HEK293 (cell line): ENCODE data around the gene KRT13.

Experiments used
- GFI1B ChIP-seq: fragments of 450-650 bp; formaldehyde crosslinking; IDR thresholded peaks from 2 replicates; pipeline ENCODE4 v1.5.1; 2016; ENCODE audit warnings: missing biosample characterization, missing genetic modification characterization
- GLI4 ChIP-seq: fragments of 450-650 bp; formaldehyde crosslinking; IDR thresholded peaks from 2 replicates; pipeline ENCODE4 v1.5.1; 2016; ENCODE audit warnings: missing biosample characterization, missing genetic modification characterization
- SETDB1 ChIP-seq: IDR thresholded peaks from one replicate; pipeline ENCODE4 v1.6.1; 2017; ENCODE audit warnings: mild to moderate bottlenecking, low read length, moderate library complexity, mixed read lengths; ENCODE audit not compliant: insufficient read length
- YY2 ChIP-seq: fragments of 450-650 bp; formaldehyde crosslinking; IDR thresholded peaks from 2 replicates; pipeline ENCODE4 v1.5.1; 2016; ENCODE audit warnings: missing biosample characterization, missing genetic modification characterization
- ZBTB17 ChIP-seq: fragments of 450-650 bp; formaldehyde crosslinking; IDR thresholded peaks from 2 replicates; pipeline ENCODE4 v1.5.1; 2016; ENCODE audit warnings: missing biosample characterization, missing genetic modification characterization
- ZNF121 ChIP-seq: fragments of 450-650 bp; formaldehyde crosslinking; IDR thresholded peaks from 2 replicates; pipeline ENCODE4 v1.5.1; 2016; ENCODE audit warnings: missing biosample characterization, missing genetic modification characterization
- ZNF155 ChIP-seq: fragments of 450-650 bp; formaldehyde crosslinking; IDR thresholded peaks from 2 replicates; pipeline ENCODE4 v1.5.1; 2016; ENCODE audit warnings: missing biosample characterization, missing genetic modification characterization
- ZNF175 ChIP-seq: fragments of 450-650 bp; formaldehyde crosslinking; IDR thresholded peaks from 2 replicates; pipeline ENCODE4 v1.5.1; 2016; ENCODE audit warnings: missing biosample characterization, missing genetic modification characterization
- ZNF184 ChIP-seq: fragments of 450-650 bp; IDR thresholded peaks from 2 replicates; pipeline ENCODE4 v1.5.1; 2018; ENCODE audit warnings: missing biosample characterization, mild to moderate bottlenecking, missing genetic modification characterization
- ZNF239 ChIP-seq: fragments of 450-650 bp; formaldehyde crosslinking; IDR thresholded peaks from 2 replicates; pipeline ENCODE4 v1.5.1; 2016; ENCODE audit warnings: missing biosample characterization, missing genetic modification characterization
- ZNF324 ChIP-seq: fragments of 450-650 bp; formaldehyde crosslinking; IDR thresholded peaks from 2 replicates; pipeline ENCODE4 v1.5.1; 2016; ENCODE audit warnings: missing biosample characterization, missing genetic modification characterization
- ZNF335 ChIP-seq: fragments of 450-650 bp; formaldehyde crosslinking; conservative IDR thresholded peaks from 2 replicates; pipeline ENCODE4 v1.5.1; 2016; ENCODE audit warnings: missing biosample characterization, missing genetic modification characterization
- ZNF501 ChIP-seq: fragments of 450-650 bp; formaldehyde crosslinking; IDR thresholded peaks from 2 replicates; pipeline ENCODE4 v1.5.1; 2016; ENCODE audit warnings: missing biosample characterization, missing genetic modification characterization
- ZNF560 ChIP-seq: fragments of 450-650 bp; formaldehyde crosslinking; IDR thresholded peaks from 2 replicates; pipeline ENCODE4 v1.5.1; 2017; ENCODE audit warnings: missing biosample characterization, missing genetic modification characterization, borderline replicate concordance
- ZNF561 ChIP-seq: fragments of 450-650 bp; IDR thresholded peaks from 2 replicates; pipeline ENCODE4 v1.5.1; 2018; ENCODE audit warnings: missing biosample characterization, missing genetic modification characterization, borderline replicate concordance
- ZNF626 ChIP-seq: fragments of 450-650 bp; sonication (Bioruptor Pico); formaldehyde crosslinking; IDR thresholded peaks from 2 replicates; pipeline ENCODE4 v1.5.1; 2018; ENCODE audit warnings: missing biosample characterization, missing genetic modification characterization, inconsistent platforms
- ZNF76 ChIP-seq: fragments of 450-650 bp; formaldehyde crosslinking; IDR thresholded peaks from 2 replicates; pipeline ENCODE4; 2016; ENCODE audit warnings: low read depth, missing biosample characterization, missing genetic modification characterization, borderline replicate concordance
- ZNF785 ChIP-seq: fragments of 450-650 bp; formaldehyde crosslinking; IDR thresholded peaks from 2 replicates; pipeline ENCODE4 v1.5.1; 2016; ENCODE audit warnings: missing biosample characterization, missing genetic modification characterization
- ZSCAN23 ChIP-seq: fragments of 450-650 bp; formaldehyde crosslinking; IDR thresholded peaks from 2 replicates; pipeline ENCODE4 v1.5.1; 2016; ENCODE audit warnings: missing biosample characterization, missing genetic modification characterization
- ZXDB ChIP-seq: fragments of 450-650 bp; formaldehyde crosslinking; IDR thresholded peaks from 2 replicates; pipeline ENCODE4 v1.5.1; 2016; ENCODE audit warnings: missing biosample characterization, missing genetic modification characterization
- TF ChIP-seq, protein P1 (sequence below): fragments of 450-650 bp; formaldehyde crosslinking; IDR thresholded peaks from 2 replicates; pipeline ENCODE4 v1.5.1; 2016; ENCODE audit warnings: missing biosample characterization, missing genetic modification characterization
- TF ChIP-seq, protein P2 (sequence below): fragments of 450-650 bp; formaldehyde crosslinking; IDR thresholded peaks from 2 replicates; pipeline ENCODE4 v1.5.1; 2016; ENCODE audit warnings: missing biosample characterization, missing genetic modification characterization
- TF ChIP-seq, protein P3 (sequence below): fragments of 450-650 bp; formaldehyde crosslinking; IDR thresholded peaks from 2 replicates; pipeline ENCODE4 v1.5.1; 2017; ENCODE audit warnings: missing biosample characterization, missing genetic modification characterization
- TF ChIP-seq, protein P4 (sequence below): fragments of 450-650 bp; formaldehyde crosslinking; IDR thresholded peaks from 2 replicates; pipeline ENCODE4 v1.5.1; 2016; ENCODE audit warnings: missing biosample characterization, missing genetic modification characterization
- TF ChIP-seq, protein P5 (sequence below): fragments of 450-650 bp; formaldehyde crosslinking; optimal IDR thresholded peaks from 2 replicates; pipeline ENCODE3; 2016; ENCODE audit warnings: missing biosample characterization, mild to moderate bottlenecking, missing genetic modification characterization

Gene KRT13

DNA sequence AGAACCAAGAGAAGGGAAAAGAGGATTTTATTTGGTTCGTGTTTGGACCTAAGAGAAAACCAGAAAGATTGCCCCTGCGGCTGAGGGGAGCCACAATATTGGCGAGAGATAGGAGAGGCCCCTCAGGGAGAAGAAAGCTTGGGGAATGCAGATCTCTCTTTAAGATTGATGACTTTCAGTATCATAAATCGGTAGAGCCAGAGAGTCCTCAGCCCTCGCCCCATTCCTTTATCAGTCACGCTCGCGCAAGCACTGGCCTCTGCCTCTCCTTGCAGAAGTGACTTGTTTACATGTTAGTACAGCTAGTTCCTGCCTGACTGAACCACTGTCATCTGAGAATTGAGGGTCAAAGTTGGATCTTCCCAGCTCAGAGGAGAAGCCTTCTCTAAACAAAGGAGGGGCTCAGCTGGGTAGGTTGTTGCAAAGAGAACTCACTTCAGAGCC is 44.2 kb upstream of the KRT13 start (continued):
- TF ChIP-seq, protein P1, sequence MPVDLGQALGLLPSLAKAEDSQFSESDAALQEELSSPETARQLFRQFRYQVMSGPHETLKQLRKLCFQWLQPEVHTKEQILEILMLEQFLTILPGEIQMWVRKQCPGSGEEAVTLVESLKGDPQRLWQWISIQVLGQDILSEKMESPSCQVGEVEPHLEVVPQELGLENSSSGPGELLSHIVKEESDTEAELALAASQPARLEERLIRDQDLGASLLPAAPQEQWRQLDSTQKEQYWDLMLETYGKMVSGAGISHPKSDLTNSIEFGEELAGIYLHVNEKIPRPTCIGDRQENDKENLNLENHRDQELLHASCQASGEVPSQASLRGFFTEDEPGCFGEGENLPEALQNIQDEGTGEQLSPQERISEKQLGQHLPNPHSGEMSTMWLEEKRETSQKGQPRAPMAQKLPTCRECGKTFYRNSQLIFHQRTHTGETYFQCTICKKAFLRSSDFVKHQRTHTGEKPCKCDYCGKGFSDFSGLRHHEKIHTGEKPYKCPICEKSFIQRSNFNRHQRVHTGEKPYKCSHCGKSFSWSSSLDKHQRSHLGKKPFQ (tag by site-specific recombination), result peak; percentile 77; the same call in 1 of the 2 replicates
- no peak for TF ChIP-seq YY2 (tag by site-specific recombination)
- TF ChIP-seq ZNF175, result no peak
- no peak for TF ChIP-seq ZNF76 (tag by site-specific recombination)
- no peak for TF ChIP-seq ZNF501 (tag by site-specific recombination)
- 0 out of 2 replicates have a peak, but pooled peaks have one; percentile 15 for TF ChIP-seq ZBTB17 (tag by site-specific recombination)
- no peak for TF ChIP-seq ZNF155 (tag by site-specific recombination)
- TF ChIP-seq ZNF121 (tag by site-specific recombination), result no peak
- no peak for TF ChIP-seq ZNF239 (tag by site-specific recombination)
- no peak for TF ChIP-seq ZNF560 (tag by site-specific recombination)
- no peak for TF ChIP-seq ZNF626
- TF ChIP-seq, protein P2, sequence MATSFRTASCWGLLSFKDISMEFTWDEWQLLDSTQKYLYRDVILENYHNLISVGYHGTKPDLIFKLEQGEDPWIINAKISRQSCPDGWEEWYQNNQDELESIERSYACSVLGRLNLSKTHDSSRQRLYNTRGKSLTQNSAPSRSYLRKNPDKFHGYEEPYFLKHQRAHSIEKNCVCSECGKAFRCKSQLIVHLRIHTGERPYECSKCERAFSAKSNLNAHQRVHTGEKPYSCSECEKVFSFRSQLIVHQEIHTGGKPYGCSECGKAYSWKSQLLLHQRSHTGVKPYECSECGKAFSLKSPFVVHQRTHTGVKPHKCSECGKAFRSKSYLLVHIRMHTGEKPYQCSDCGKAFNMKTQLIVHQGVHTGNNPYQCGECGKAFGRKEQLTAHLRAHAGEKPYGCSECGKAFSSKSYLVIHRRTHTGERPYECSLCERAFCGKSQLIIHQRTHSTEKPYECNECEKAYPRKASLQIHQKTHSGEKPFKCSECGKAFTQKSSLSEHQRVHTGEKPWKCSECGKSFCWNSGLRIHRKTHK (tag by site-specific recombination), result no peak
- TF ChIP-seq, protein P3, sequence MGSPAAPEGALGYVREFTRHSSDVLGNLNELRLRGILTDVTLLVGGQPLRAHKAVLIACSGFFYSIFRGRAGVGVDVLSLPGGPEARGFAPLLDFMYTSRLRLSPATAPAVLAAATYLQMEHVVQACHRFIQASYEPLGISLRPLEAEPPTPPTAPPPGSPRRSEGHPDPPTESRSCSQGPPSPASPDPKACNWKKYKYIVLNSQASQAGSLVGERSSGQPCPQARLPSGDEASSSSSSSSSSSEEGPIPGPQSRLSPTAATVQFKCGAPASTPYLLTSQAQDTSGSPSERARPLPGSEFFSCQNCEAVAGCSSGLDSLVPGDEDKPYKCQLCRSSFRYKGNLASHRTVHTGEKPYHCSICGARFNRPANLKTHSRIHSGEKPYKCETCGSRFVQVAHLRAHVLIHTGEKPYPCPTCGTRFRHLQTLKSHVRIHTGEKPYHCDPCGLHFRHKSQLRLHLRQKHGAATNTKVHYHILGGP (tag by site-specific recombination), result no peak
- no peak for TF ChIP-seq ZNF785
- no peak for TF ChIP-seq ZNF324 (tag by site-specific recombination)
- no peak for TF ChIP-seq ZNF184 (tag by site-specific recombination)
- peak; percentile 26 for TF ChIP-seq SETDB1
- TF ChIP-seq, protein P4, sequence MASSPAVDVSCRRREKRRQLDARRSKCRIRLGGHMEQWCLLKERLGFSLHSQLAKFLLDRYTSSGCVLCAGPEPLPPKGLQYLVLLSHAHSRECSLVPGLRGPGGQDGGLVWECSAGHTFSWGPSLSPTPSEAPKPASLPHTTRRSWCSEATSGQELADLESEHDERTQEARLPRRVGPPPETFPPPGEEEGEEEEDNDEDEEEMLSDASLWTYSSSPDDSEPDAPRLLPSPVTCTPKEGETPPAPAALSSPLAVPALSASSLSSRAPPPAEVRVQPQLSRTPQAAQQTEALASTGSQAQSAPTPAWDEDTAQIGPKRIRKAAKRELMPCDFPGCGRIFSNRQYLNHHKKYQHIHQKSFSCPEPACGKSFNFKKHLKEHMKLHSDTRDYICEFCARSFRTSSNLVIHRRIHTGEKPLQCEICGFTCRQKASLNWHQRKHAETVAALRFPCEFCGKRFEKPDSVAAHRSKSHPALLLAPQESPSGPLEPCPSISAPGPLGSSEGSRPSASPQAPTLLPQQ (tag by site-specific recombination), result no peak
- no peak for TF ChIP-seq ZSCAN23 (tag by site-specific recombination)
- TF ChIP-seq, protein P5, sequence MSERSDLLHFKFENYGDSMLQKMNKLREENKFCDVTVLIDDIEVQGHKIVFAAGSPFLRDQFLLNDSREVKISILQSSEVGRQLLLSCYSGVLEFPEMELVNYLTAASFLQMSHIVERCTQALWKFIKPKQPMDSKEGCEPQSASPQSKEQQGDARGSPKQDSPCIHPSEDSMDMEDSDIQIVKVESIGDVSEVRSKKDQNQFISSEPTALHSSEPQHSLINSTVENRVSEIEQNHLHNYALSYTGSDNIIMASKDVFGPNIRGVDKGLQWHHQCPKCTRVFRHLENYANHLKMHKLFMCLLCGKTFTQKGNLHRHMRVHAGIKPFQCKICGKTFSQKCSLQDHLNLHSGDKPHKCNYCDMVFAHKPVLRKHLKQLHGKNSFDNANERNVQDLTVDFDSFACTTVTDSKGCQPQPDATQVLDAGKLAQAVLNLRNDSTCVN (tag by site-specific recombination), result peak; percentile 5
- TF ChIP-seq ZNF335 (tag by site-specific recombination), result no peak
- TF ChIP-seq GLI4 (tag by site-specific recombination), result no peak
- TF ChIP-seq GFI1B (tag by site-specific recombination), result no peak
- no peak for TF ChIP-seq ZNF561 (tag by site-specific recombination)
- no peak for TF ChIP-seq ZXDB (tag by site-specific recombination)
